ENCODE data around the gene KRTDAP. TPM values are rescaled to one million over a fixed set of nuclear protein-coding genes. Genes with fewer than 3 reads are reported as not detected.

Gene KRTDAP
- total and polyA plus RNA-seq, 9 donors, result 0.54 to 1.6 (median 0.75) TPM; not detected in 4

DNA sequence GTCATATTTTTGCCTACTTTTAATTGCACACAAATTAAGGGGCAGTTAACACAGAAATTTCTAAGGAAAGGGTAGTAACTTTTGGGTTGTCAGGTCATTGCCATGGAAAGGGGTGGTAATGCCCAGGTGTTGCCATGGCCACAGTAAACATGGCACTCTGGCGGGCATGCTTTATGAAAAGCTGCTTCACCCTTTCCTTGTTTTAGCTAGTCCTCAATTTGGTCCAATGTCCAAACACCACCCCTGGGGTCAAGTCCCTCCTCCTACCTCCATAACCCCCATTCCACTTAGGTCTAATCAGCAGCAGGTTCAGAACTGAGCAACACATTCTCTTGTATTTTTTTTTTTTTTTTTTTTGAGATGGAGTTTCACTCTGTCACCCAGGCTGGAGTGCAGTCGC is 35.6 kb downstream of the KRTDAP start:
- H3K27ac ChIP-seq, result no peak overlapping the region
- TF ChIP-seq POLR2A (IDR thresholded peaks at IDR 0.05) (no peak), EP300 (IDR thresholded peaks at IDR 0.05) (no peak)
- TF ChIP-seq, protein P1, sequence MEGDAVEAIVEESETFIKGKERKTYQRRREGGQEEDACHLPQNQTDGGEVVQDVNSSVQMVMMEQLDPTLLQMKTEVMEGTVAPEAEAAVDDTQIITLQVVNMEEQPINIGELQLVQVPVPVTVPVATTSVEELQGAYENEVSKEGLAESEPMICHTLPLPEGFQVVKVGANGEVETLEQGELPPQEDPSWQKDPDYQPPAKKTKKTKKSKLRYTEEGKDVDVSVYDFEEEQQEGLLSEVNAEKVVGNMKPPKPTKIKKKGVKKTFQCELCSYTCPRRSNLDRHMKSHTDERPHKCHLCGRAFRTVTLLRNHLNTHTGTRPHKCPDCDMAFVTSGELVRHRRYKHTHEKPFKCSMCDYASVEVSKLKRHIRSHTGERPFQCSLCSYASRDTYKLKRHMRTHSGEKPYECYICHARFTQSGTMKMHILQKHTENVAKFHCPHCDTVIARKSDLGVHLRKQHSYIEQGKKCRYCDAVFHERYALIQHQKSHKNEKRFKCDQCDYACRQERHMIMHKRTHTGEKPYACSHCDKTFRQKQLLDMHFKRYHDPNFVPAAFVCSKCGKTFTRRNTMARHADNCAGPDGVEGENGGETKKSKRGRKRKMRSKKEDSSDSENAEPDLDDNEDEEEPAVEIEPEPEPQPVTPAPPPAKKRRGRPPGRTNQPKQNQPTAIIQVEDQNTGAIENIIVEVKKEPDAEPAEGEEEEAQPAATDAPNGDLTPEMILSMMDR (IDR thresholded peaks at IDR 0.05), result no peak
- no peaks in the 10 kb centered on the region for H3K36me3 ChIP-seq
- H3K9me3 ChIP-seq, result no peaks in the 10 kb centered on the region
- 89 to 96% (median 93%) methylated on average over 2 of the region's 2 CpGs for WGBS, 3 donors
- H3K27me3 ChIP-seq, result no peaks in the 10 kb centered on the region
- intact Hi-C loops (cut with DNase I), result no loop called here
- peaks cover 8% of the 10 kb centered on the region for H3K4me1 ChIP-seq (ENCODE audit: insufficient read depth)
- no peak for DNase-seq
- H3K4me3 ChIP-seq, result no peak overlapping the region

- TF ChIP-seq, protein P1 (IDR thresholded peaks at IDR 0.05), result no peak
- TF ChIP-seq POLR2A (IDR thresholded peaks at IDR 0.05) (no peak), EP300 (IDR thresholded peaks at IDR 0.05) (no peak)
- intact Hi-C loops (cut with DNase I), result no loop called here
- H3K9me3 ChIP-seq, result no peaks in the 10 kb centered on the region
- no peaks in the 10 kb centered on the region for H3K27me3 ChIP-seq
- no peaks in the 10 kb centered on the region for H3K36me3 ChIP-seq
- H3K27ac ChIP-seq, result no peak overlapping the region
- WGBS, 3 donors, result 86 to 89% (median 88%) methylated on average over 7 of the region's 7 CpGs
- H3K4me1 ChIP-seq (ENCODE audit: insufficient read depth), result no peaks in the 10 kb centered on the region
- no peak overlapping the region for H3K4me3 ChIP-seq
- DNase-seq, result no peak
Observed at GRCh38 chr19:35451338-35452096, 38.7 kb downstream of the KRTDAP start.

GRCh38 chr19:35449359-35450043 is 40.8 kb downstream of the KRTDAP start:
- H3K4me3 ChIP-seq, result no peak overlapping the region
- H3K36me3 ChIP-seq, result no peaks in the 10 kb centered on the region
- H3K9me3 ChIP-seq, result no peaks in the 10 kb centered on the region
- no peaks in the 10 kb centered on the region for H3K27me3 ChIP-seq
- WGBS, 3 donors, result 71 to 85% (median 75%) methylated on average over 27 of the region's 27 CpGs
- H3K27ac ChIP-seq, result no peak overlapping the region
- TF ChIP-seq POLR2A (IDR thresholded peaks at IDR 0.05), result no peak
- no peak for TF ChIP-seq EP300 (IDR thresholded peaks at IDR 0.05)
- TF ChIP-seq, protein P1 (IDR thresholded peaks at IDR 0.05), result no peak
- intact Hi-C loops (cut with DNase I), result no loop called here
- no peak for DNase-seq
- H3K4me1 ChIP-seq (ENCODE audit: insufficient read depth), result no peaks in the 10 kb centered on the region

- H3K27me3 ChIP-seq, result no peaks in the 10 kb centered on the region
- intact Hi-C loops (cut with DNase I), result no loop called here
- no peak within 1 kb of the TSS for H3K4me3 ChIP-seq
- no peaks in the 10 kb centered on the region for H3K4me1 ChIP-seq (ENCODE audit: insufficient read depth)
- H3K36me3 ChIP-seq, result no peaks in the 10 kb centered on the region
- DNase-seq, result no peak
- no peak within 1 kb of the TSS for H3K27ac ChIP-seq
- 83 to 87% (median 85%) methylated on average over 12 of the region's 12 CpGs for WGBS, 3 donors
- TF ChIP-seq, protein P1 (IDR thresholded peaks at IDR 0.05), result no peak
- no peak for TF ChIP-seq POLR2A (IDR thresholded peaks at IDR 0.05)
- no peak for TF ChIP-seq EP300 (IDR thresholded peaks at IDR 0.05)
- H3K9me3 ChIP-seq, result no peaks in the 10 kb centered on the region
Observed at GRCh38 chr19:35447606-35448469, 42.4 kb downstream of the KRTDAP start, which contains the start of gene FFAR2. TSS of gene FFAR2 (plus strand) at chr19:35448257. CDS start at chr19:35449715, 1,458 bp downstream.
